ENCODE measurements around the gene FOXC2.

Gene FOXC2

DNA sequence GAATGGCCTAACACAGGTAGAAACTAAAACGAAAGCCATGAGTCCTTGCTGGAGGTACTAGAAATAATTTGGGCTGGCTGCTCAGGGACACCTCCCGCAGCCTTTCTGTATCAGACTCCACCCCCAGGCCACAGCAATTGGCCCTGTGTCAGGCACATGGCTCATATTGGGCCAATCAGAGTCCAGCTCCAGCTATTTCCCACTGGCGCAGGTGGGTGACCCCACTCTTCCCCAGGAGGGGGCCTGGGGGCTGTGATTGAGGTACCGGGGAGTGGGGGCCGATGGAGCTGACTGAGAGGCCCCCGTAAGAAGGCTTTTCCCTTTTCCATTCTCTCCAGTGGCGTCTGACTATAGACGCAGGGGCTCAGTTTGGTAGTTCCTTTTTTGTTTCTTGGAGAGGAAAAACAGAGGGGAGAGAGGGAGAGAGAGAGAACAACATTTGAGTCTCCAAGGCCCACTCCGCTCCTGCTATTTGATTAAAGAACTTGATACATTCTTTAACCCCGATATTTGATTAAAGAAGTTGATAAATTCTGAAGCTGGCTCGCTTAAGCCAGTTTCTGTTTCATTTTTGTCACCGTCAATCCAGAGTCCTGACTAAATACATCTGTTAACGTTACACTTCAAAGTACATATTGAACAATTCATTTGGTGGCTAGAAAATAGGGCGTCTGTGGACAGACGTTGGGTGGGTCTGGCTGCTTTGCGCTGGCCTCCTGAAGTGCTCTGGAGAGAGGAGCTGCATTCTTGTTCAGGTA, 38.0 kb downstream of the FOXC2 start:
- peaks cover 33 to 57% of the 10 kb centered on the region in 2 donors for H3K27me3 Mint-ChIP-seq
- peak overlapping the region; percentile 81 to 95 for H3K27ac Mint-ChIP-seq
- DNase-seq (peak; percentile 13 to 24 (median 22)), ATAC-seq (replicated peaks) (peak; percentile 95)
- H3K9me3 Mint-ChIP-seq, result no peaks in the 10 kb centered on the region
- H3K36me3 Mint-ChIP-seq (ENCODE audit: insufficient read depth), result no peaks in the 10 kb centered on the region
- peaks cover 7 to 11% of the 10 kb centered on the region in 2 donors for H3K4me1 Mint-ChIP-seq (ENCODE audit: low read depth in 2 of 2)
- peak overlapping the region; percentile 84 to 89 for H3K4me3 Mint-ChIP-seq

GRCh38 chr16:86605950-86606349, 39.3 kb downstream of the FOXC2 start:
- H3K4me1 Mint-ChIP-seq (ENCODE audit: low read depth in 2 of 2), result peaks cover 7 to 11% of the 10 kb centered on the region in 2 donors
- H3K27me3 Mint-ChIP-seq, result peaks cover 35 to 64% of the 10 kb centered on the region in 2 donors
- ATAC-seq (replicated peaks), result no peak
- H3K36me3 Mint-ChIP-seq (ENCODE audit: insufficient read depth), result no peaks in the 10 kb centered on the region
- no peak overlapping the region for H3K27ac Mint-ChIP-seq
- DNase-seq, result no peak
- no peaks in the 10 kb centered on the region for H3K9me3 Mint-ChIP-seq
- H3K4me3 Mint-ChIP-seq, result peak overlapping the region; percentile 53 to 89

GRCh38 chr16:86608301-86608747, 41.7 kb downstream of the FOXC2 start:
- Mint-ChIP-seq H3K36me3 (ENCODE audit: insufficient read depth) (no peaks in the 10 kb centered on the region), H3K4me3 (no peak overlapping the region), H3K27ac (no peak overlapping the region), H3K4me1 (ENCODE audit: low read depth in 2 of 2) (peaks cover 7 to 11% of the 10 kb centered on the region in 2 donors), H3K27me3 (peaks cover 25 to 57% of the 10 kb centered on the region in 2 donors), H3K9me3 (no peaks in the 10 kb centered on the region)
- DNase-seq (no peak), ATAC-seq (replicated peaks) (no peak)

- Mint-ChIP-seq H3K27me3 (peaks cover 25 to 50% of the 10 kb centered on the region in 2 donors), H3K4me1 (ENCODE audit: low read depth in 2 of 2) (peaks cover 7 to 11% of the 10 kb centered on the region in 2 donors), H3K36me3 (ENCODE audit: insufficient read depth) (no peaks in the 10 kb centered on the region), H3K4me3 (no peak overlapping the region), H3K9me3 (no peaks in the 10 kb centered on the region), H3K27ac (no peak overlapping the region)
- ATAC-seq (replicated peaks) (no peak), DNase-seq (no peak)
Observed at GRCh38 chr16:86609115-86609514, 42.5 kb downstream of the FOXC2 start.

- peaks cover 4 to 5% of the 10 kb centered on the region in 2 donors for H3K4me1 Mint-ChIP-seq (ENCODE audit: low read depth in 2 of 2)
- H3K27me3 Mint-ChIP-seq, result peaks cover 21 to 45% of the 10 kb centered on the region in 2 donors
- no peak overlapping the region for H3K4me3 Mint-ChIP-seq
- DNase-seq (no peak), ATAC-seq (replicated peaks) (no peak)
- H3K9me3 Mint-ChIP-seq, result no peaks in the 10 kb centered on the region
- no peak overlapping the region for H3K27ac Mint-ChIP-seq
- H3K36me3 Mint-ChIP-seq (ENCODE audit: insufficient read depth), result no peaks in the 10 kb centered on the region
Observed at GRCh38 chr16:86609661-86610060, 43.0 kb downstream of the FOXC2 start.

- Mint-ChIP-seq H3K27ac (no peak overlapping the region), H3K4me1 (ENCODE audit: low read depth in 2 of 2) (no peaks in the 10 kb centered on the region), H3K36me3 (ENCODE audit: insufficient read depth) (no peaks in the 10 kb centered on the region), H3K27me3 (peaks cover 21 to 51% of the 10 kb centered on the region in 2 donors), H3K9me3 (no peaks in the 10 kb centered on the region), H3K4me3 (no peak overlapping the region)
- DNase-seq, result no peak
- ATAC-seq (replicated peaks), result no peak
Observed at GRCh38 chr16:86610779-86611524, 44.3 kb downstream of the FOXC2 start.

GRCh38 chr16:86611525-86611855, 44.9 kb downstream of the FOXC2 start:
- no peak for DNase-seq
- no peaks in the 10 kb centered on the region for H3K36me3 Mint-ChIP-seq (ENCODE audit: insufficient read depth)

GRCh38 chr16:86611941-86612340, 45.3 kb downstream of the FOXC2 start:
- DNase-seq (no peak), ATAC-seq (replicated peaks) (no peak)
- no peak overlapping the region for H3K4me3 Mint-ChIP-seq
- H3K27me3 Mint-ChIP-seq, result peaks cover 21 to 51% of the 10 kb centered on the region in 2 donors
- H3K27ac Mint-ChIP-seq, result no peak overlapping the region
- no peaks in the 10 kb centered on the region for H3K4me1 Mint-ChIP-seq (ENCODE audit: low read depth in 2 of 2)
- no peaks in the 10 kb centered on the region for H3K9me3 Mint-ChIP-seq
- no peaks in the 10 kb centered on the region for H3K36me3 Mint-ChIP-seq (ENCODE audit: insufficient read depth)

More at GRCh38 chr16:86611525-86611855, 44.9 kb downstream of the FOXC2 start:
- Mint-ChIP-seq H3K4me3 (no peak overlapping the region), H3K27me3 (peaks cover 21 to 51% of the 10 kb centered on the region in 2 donors), H3K4me1 (ENCODE audit: low read depth in 2 of 2) (no peaks in the 10 kb centered on the region), H3K9me3 (no peaks in the 10 kb centered on the region), H3K27ac (no peak overlapping the region)
- no peak for ATAC-seq (replicated peaks)

- no peaks in the 10 kb centered on the region for H3K4me1 Mint-ChIP-seq (ENCODE audit: low read depth in 2 of 2)
- ATAC-seq (replicated peaks), result no peak
- no peak overlapping the region for H3K4me3 Mint-ChIP-seq
Observed at GRCh38 chr16:86614699-86615098, 48.1 kb downstream of the FOXC2 start.

GRCh38 chr16:86616906-86617305, 50.3 kb downstream of the FOXC2 start:
- no peak overlapping the region for H3K27ac Mint-ChIP-seq
- H3K4me1 Mint-ChIP-seq (ENCODE audit: low read depth in 2 of 2), result no peaks in the 10 kb centered on the region
- no peak overlapping the region for H3K4me3 Mint-ChIP-seq
- DNase-seq, result no peak
- H3K9me3 Mint-ChIP-seq, result no peaks in the 10 kb centered on the region
- H3K27me3 Mint-ChIP-seq, result peaks cover 13 to 39% of the 10 kb centered on the region in 2 donors
- no peaks in the 10 kb centered on the region for H3K36me3 Mint-ChIP-seq (ENCODE audit: insufficient read depth)
- no peak for ATAC-seq (replicated peaks)

More at GRCh38 chr16:86614699-86615098, 48.1 kb downstream of the FOXC2 start:
- Mint-ChIP-seq H3K27me3 (peaks cover 16 to 51% of the 10 kb centered on the region in 2 donors), H3K27ac (no peak overlapping the region), H3K9me3 (no peaks in the 10 kb centered on the region), H3K36me3 (ENCODE audit: insufficient read depth) (no peaks in the 10 kb centered on the region)
- no peak for DNase-seq

DNA sequence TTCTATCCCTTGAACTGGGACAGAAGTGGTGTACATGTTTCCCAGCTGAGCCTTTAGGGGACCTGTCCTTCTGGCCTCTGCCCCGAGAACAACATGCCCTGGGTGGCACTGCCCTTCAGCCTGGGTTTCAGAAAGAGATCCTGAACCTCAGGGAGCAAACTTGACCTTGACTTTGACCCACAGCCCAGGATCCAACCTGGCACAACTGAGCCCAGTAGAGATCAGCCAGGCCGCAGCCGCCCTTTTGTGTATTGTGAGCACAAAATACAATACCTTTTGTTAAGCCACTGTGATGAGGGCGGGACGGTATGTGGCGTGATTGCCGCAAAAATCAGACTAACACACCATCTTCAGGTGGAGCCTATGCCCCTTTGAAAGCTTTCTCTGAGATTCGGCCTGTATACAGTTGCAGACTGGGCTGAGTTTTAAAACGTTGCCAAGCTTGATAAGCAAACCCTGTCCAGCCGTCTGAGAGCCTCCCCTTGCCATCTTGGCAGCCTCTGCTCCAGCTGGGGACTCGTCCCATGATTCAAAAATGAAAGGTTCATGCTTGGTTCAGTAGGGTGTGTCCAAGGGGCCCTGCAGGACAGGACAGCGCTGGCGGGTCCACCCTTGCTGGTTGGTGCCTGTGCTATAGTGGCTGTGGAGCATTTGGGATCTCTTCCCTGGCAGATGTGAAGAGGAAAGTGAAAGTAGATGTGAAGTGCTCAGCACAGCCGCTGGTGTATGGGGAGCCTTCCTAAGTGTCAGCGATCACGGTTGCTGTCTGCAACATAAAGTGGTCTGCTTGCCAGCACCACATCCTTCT, 52.0 kb downstream of the FOXC2 start:
- H3K27ac Mint-ChIP-seq, result peak overlapping the region in 1 of 2 donors; percentile 19
- H3K4me1 Mint-ChIP-seq (ENCODE audit: low read depth in 2 of 2), result no peaks in the 10 kb centered on the region
- ATAC-seq (replicated peaks), result no peak
- peaks cover 24 to 41% of the 10 kb centered on the region in 2 donors for H3K27me3 Mint-ChIP-seq
- no peaks in the 10 kb centered on the region for H3K36me3 Mint-ChIP-seq (ENCODE audit: insufficient read depth)
- H3K4me3 Mint-ChIP-seq, result no peak overlapping the region
- no peaks in the 10 kb centered on the region for H3K9me3 Mint-ChIP-seq
- DNase-seq, result no peak
